GM18498 (cell line): ENCODE results near the gene GALNT11.

ENCODE experiments used
- ATAC-seq: cut with Tn5 transposase; IDR thresholded peaks from one replicate; pipeline ENCODE4 v1.9.1; 2021; ENCODE audit warnings: mild to moderate bottlenecking, moderate library complexity; ENCODE audit not compliant: unreplicated experiment

Gene GALNT11

DNA sequence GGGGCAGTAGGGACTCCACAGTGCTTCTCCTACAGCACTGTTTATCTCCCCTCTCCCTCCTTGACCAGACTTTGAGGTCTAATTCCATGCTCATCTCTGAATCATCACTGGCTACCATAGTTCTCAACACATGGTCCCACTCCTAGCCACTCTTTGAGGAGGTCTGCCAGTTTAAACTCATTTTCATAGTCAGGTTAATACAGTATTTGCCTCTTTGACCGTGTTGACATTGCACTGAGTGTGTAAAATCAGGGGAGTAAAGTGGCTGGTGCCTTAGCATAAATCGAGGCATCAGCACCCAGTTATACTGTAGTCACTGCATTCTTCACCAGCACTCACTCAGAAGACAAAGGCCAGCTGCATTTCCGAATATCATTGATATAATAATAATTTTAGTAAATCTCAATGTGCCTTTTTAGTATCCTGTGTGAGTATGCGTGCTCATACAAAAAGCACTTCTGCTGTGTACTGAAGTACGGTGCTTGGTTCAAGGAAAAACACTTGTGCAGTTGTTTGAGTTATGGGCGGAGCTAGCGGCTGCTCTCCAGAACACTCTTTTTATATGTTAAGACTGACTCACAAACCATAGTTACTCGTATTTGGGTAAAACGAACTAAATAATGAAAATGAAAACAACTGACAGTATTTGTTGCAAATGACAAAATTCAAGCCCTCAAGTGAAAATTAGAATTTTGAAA is 89.7 kb downstream of the GALNT11 start:
- no peak for ATAC-seq

DNA sequence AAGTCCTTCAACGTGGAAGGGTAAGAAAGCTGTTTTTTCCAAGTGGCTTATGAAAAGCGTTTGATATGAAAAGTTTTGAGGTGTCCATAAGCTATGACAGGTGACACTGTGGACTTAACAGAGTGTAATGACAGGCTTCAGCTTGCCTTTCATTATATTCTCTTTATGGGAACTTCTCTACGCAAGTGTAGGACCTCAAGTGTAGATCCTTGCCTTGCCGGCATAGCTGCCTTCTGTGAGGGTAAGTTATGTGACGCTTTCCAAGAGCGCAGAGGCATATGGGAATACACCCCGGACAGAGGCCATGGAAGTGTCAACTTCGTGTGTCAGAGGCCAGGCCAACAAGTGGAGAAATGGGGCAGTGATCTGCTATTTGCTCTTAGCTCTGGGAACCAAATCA is 91.9 kb downstream of the GALNT11 start:
- ATAC-seq, result no peak

DNA sequence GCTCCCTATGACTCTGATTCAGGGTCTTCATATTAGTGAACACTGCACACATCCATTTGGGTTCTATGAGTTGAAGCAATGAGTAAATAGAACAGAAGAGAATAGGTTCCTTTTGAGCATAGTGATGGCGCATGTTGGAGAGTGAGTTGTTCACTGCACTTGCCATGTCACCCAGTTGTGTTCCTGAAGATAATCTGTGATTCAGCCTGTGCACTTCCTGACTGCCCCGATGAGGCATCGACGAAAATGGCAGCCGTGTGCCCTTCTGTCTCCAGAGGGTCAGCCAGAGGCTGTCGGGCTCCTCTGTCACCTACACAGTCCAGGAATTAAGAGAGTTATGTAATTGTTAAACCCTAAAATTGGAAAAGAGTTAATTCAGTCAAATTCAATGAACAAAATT is 94.7 kb downstream of the GALNT11 start:
- no peak for ATAC-seq

DNA sequence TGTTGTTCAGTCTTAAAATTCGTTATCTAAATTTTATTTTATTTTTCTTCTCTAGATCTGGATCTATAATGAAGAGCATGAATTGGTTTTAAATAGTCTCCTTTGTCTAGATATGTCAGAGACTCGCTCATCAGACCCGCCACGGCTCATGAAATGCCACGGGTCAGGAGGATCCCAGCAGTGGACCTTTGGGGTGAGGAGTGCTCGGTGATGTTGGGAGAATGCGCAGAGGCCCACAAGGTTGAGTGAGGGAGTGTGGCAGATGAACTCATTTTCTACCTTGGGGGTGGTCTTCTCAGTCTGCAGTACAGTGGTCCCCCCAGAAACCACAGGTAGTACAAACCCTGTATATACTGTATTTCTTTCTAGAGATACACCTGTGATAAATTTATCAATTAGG is 95.3 kb downstream of the GALNT11 start:
- ATAC-seq, result no peak

DNA sequence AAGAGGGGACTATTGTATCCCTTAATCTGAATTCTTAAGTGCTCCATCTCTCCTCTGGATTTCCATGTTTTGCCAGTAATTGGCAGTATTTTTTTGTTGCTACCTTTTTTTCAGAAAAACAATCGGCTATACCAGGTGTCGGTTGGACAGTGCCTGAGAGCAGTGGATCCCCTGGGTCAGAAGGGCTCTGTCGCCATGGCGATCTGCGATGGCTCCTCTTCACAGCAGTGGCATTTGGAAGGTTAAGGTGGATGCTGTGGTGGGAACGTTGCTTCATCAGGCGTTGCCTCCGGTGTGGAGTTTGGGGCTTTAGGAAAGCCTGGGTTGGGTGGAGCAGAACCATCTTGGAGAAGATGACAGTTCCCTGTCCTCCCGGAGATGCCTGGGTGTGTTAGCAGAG is 96.0 kb downstream of the GALNT11 start:
- ATAC-seq, result no peak

DNA sequence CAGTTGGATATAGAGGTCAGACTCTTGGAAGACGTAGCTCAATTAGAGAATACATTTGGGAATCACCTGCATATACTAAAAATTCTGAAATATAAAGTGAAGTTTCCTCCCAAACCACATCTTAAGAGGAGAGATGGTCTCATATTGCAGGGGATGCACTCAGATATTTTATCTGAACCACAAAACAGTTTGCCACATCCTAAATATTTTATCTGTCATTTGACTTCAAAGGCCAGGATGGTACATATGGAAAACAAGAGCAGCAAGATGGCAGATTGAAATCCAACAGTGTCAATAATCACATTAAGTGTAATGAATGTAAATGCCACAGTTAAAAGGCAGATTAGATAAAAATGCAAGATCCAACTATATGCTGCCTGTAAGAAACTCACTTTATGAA is 97.1 kb downstream of the GALNT11 start:
- no peak for ATAC-seq

GRCh38 chr7:152126741-152127140 is 101.3 kb downstream of the GALNT11 start:
- ATAC-seq, result no peak

DNA sequence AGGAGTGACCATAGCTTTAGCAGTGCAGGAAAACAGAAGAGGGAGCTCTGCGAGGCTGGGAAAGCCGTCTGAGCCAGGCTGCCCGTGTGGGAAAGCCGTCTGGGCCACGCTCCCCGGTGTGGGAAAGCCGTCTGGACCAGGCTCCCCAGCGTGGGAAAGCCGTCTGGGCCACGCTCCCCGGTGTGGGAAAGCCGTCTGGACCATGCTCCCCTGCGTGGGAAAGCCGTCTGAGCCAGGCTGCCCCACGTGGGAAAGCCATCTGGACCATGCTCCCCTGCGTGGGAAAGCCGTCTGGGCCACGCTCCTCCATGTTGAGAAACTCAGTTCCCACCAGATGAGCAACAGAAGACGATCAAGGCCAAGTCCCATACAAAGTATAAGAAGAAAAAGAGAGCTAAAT is 101.8 kb downstream of the GALNT11 start:
- no peak for ATAC-seq

DNA sequence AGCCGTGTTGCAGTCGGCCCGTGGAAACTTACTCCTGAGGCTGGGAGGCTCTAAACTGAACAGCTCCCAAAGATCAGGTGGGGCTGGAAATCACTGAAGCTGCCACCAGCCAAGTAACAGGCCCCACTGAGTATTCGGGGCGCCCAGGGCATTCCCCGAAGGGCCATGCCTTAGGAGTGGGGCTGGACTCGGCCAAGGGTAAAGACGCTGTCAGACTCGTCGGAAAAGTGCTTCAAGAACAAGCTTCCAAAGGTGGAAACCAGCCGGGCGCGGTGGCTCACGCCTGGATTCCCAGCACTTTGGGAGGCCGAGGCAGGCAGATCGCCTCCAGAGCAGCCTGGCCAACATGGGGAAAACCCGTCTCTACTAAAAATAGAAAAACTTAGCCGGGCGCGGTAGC is 102.8 kb downstream of the GALNT11 start:
- ATAC-seq, result no peak

DNA sequence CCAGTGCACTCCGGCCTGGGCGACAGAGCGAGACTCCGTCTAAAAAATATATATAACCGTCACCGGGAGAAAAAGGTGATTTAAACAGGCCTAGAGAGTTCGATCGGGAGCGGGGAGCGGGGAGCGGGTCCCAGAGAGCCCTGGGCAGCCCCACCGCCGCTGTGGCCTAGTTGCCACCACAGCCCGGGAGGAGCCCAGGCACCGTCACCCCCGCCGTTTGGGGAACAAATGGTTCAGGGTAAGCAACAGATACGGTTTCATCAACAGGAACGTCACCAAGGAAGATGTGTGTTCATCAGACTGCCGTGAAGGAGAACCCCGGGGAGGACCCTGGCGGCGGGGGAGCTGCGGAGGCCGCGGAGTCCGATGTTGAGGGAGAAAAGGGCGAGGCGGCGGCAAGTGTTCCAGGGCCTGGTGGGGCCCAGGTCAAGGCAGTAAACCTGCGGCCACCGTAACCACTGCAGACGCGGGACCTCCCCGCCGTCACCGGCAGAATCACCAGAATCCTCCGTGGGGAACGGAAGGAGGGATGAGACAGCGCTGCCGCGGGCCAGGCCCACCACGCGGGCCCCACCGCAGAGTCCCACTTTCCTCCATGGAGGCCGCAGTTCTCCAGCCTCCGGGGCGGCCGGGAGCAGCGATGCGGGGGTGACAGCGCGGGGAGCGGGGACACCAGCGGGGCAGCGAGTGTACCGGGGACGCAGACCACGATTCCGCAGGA is 103.4 kb downstream of the GALNT11 start:
- ATAC-seq, result no peak

- ATAC-seq, result no peak
Measured at GRCh38 chr7:152129682-152130081, 104.2 kb downstream of the GALNT11 start.

DNA sequence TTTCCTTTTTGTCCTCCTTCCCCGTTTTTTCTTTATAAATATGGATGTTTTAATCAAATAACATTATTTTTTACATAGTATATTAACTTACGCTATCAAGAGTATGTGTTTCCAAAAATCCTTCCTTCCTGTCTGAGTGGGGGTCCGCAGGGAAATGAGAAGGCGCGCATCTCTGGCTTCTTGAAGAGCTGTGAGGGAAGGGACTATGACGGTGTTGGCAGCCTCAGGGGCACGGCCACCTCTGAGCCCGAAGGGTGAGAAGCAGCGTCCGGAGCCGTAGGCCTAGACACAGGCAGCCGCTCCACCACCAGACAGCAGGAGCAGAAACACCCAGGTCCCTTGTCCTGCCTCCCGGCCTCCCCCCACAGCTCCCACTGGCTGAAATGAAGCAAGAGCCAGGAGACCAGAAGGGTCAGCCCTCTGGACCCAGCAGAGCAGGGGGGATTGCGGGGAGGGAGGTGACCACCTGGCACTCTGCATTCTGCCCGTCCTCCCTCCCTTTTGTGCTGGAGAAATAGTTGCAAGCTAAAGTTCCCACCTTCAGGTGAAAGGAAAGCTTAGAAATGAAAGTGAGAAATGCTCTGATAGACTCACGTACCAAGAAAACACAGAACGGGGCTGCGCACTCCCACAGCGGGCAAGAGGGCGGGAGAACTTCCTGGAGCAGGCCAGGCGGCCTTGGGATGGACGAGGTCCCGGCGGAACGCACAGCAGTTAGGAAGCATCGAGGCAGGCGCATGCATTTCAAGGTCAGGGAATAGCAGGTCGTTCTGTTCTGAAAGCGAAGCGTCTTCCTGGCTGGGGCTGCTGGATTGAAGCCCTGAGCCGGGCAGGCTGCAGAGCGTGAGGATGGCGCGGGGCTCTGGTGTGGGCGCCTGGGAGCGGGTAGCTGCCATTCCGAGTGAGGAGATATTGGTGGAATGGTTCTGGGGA is 105.5 kb downstream of the GALNT11 start:
- ATAC-seq, result no peak

DNA sequence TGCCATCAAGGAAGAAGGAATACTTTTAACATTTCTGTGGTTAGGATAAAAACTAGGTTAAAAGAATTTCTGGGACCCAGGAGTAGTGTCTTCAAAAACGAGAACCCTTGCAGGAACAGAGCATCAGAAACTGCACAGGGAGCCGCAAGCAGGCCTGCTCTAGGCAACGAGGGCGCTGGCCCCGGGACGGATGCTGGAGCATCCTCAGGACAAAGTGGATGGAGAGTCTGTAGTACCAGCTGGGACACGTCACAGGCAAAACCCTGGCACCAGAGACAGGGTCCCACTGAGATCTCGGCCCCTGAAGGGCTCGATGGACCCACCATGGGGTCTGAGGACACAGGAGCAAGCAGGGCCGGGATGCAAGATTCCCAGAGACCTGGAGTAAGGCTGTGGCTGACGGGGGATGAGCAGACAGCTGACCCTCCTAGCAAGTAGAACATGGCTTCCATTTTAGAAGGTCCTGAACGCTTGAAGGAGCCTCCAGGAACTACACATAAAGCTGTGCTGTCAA is 106.6 kb downstream of the GALNT11 start:
- no peak for ATAC-seq

DNA sequence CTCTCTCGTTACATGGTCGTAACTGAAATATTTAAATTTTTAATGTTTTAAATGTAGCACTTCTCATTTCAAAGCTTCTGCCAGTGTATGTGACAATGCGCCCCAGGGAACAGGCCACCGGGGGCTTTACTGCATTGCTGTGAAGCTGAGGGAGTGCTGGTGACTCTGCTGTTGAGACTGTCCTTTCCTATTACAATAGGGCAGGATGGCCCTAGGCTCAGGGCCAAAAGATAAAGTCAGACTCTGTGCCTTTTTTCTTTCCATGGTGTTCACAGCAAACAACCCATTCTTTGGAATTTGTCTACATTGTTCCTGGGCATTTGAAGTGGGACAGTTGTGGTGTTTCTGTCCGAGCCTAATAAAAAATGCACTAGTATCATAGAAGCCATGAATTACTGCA is 107.3 kb downstream of the GALNT11 start:
- ATAC-seq, result no peak

DNA sequence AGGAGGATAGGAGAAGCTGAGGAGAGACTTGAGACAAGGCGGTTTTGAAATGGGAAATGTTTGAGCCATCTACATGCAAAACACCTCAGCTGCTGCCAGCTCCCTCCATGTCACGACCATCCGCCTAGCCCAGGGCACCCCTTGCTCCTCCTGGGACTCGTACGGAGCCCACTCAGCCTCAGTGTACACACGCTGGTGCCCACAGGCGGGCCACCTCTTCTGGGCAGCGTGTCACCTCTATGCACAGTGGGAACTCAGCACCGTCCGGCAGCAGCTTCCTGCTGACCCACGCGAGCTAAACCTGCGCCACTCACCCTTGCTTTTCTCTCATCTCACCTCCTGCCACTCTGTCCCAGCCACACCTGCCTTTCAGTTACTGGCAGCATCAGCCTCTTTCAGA is 108.3 kb downstream of the GALNT11 start:
- ATAC-seq, result no peak

DNA sequence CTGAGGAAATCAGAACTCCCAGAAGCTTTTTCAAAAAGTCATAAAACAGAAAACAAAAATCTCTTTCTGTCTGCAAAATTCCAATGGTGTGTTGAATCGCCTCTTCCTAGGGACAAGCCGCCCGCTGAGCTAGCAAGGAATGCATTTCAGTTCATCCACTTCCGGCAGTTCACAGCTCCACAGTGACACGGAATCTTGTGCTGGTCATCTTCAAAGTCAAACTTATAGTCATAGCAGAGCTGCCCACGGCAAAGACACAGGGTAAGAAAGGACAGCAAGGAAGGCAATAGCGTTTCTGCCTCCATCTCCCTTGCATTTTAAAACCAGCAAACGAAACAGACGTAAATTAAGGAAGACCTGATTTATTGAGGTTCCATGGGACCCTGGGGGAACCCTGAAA is 111.2 kb downstream of the GALNT11 start:
- ATAC-seq, result no peak

- no peak for ATAC-seq
Measured at GRCh38 chr7:152137476-152138025, 112.1 kb downstream of the GALNT11 start.

GRCh38 chr7:152140067-152140466 is 114.6 kb downstream of the GALNT11 start:
- no peak for ATAC-seq

DNA sequence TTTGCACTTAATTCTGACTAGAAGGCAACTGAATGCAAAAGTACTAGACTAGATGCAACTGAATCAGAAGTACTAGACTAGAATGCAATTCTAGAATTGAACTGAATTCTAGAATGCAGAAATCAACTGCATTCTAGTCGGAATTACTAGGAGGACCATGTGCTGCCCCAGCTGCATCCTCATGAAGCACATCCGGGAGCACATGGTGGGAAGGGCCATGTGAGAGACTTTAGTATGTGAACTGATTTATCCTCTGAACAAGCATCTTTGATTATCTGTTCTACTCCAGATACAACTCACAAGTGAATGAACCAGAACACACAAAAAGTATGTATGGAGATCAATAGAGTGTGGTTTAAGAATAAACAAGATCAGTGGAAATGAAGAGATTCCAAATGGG is 115.1 kb downstream of the GALNT11 start:
- no peak for ATAC-seq

GRCh38 chr7:152142976-152143595 is 117.6 kb downstream of the GALNT11 start:
- no peak for ATAC-seq
